ENCODE measurements around the gene IFITM1.

GRCh38 chr11:334264-334994, 20.6 kb downstream of the IFITM1 start:
- TF ChIP-seq CTCF (conservative IDR thresholded peaks at IDR 0.05 in 1 of 2, IDR thresholded peaks at IDR 0.05 in 1 of 2; ENCODE audit: extremely low read depth in 1 of 2, insufficient read depth in 1 of 2, low read depth in 1 of 2, low read length in 2 of 2) = no peak
- no peak for TF ChIP-seq EZH2 (IDR thresholded peaks at IDR 0.05; ENCODE audit: borderline replicate concordance, low read length)
